PC-3 (cell line): Measurements from ENCODE around the gene ALS2CL. TPM values are rescaled to one million over a fixed set of nuclear protein-coding genes. Genes with fewer than 3 reads are reported as not detected.

Source experiments
- ATAC-seq: fragments of 200-7000 bp; cut with Tn5 transposase; 2 replicates; pipeline ENCODE4 v1.9.1; 2020; ENCODE audit warnings: mild to moderate bottlenecking, moderate library complexity
- BruUV-seq: library from RNA; stranded (reverse); fragments of 400-500 nt; replicated peaks from 2 replicates; lab custom pipeline; 2021; lab: Mats Ljungman, UMichigan
- CTCF ChIA-PET: fragments of 300-600 bp; sonication (Branson Sonifier 250); formaldehyde crosslinking; loops from one replicate; lab custom pipeline; 2022; ENCODE audit warnings: antibody characterized with exemption; lab: Charles Lee
- POLR2A ChIA-PET: fragments of 300-600 bp; sonication (Branson Sonifier 250); formaldehyde crosslinking; loops from one replicate; lab custom pipeline; 2022; ENCODE audit warnings: antibody characterized with exemption; ENCODE audit not compliant: unreplicated experiment; lab: Charles Lee
- DNase-seq: peaks from one replicate; pipeline ENCODE4 v3.0.0-alpha.2; 2015
- H2AFZ ChIP-seq: fragments of 300-600 bp; sonication (generic); 2 replicates; pipeline ENCODE4 v1.6.0; 2016; ENCODE audit warnings: antibody characterized with exemption, low read length
- H3F3A ChIP-seq: fragments of 300-600 bp; sonication (generic); one replicate; pipeline ENCODE4 v1.6.0; 2017; ENCODE audit warnings: antibody characterized with exemption, low read length, control low read depth, mild to moderate bottlenecking; ENCODE audit not compliant: unreplicated experiment
- H3K27ac ChIP-seq: fragments of 300-600 bp; sonication (generic); 2 replicates; pipeline ENCODE4 v1.5.1; 2016; ENCODE audit warnings: mild to moderate bottlenecking, low read length
- H3K27me3 ChIP-seq: fragments of 300-600 bp; sonication (generic); 2 replicates; pipeline ENCODE4 v1.6.1; 2016; ENCODE audit warnings: low read length, mixed read lengths
- H3K36me3 ChIP-seq: fragments of 300-600 bp; sonication (generic); 2 replicates; pipeline ENCODE4 v1.6.1; 2016; ENCODE audit warnings: low read depth, mixed run types, low read length, mixed read lengths
- H3K4me1 ChIP-seq: fragments of 300-600 bp; sonication (generic); 2 replicates; pipeline ENCODE4 v1.5.1; 2016; ENCODE audit warnings: low read length; ENCODE audit not compliant: insufficient read depth
- H3K4me2 ChIP-seq: fragments of 300-600 bp; sonication (generic); 2 replicates; pipeline ENCODE4 v1.6.0; 2016; ENCODE audit warnings: low read length
- H3K4me3 ChIP-seq: fragments of 300-600 bp; sonication (generic); 2 replicates; pipeline ENCODE4 v1.5.1; 2016; ENCODE audit warnings: mild to moderate bottlenecking, low read length, mixed read lengths
- H3K79me2 ChIP-seq: fragments of 300-600 bp; sonication (generic); 2 replicates; pipeline ENCODE4 v1.6.1; 2017; ENCODE audit warnings: low read length, mixed read lengths
- H3K9ac ChIP-seq: fragments of 300-600 bp; sonication (generic); 2 replicates; pipeline ENCODE4 v1.6.0; 2016; ENCODE audit warnings: mild to moderate bottlenecking, low read length
- H3K9me2 ChIP-seq: fragments of 300-600 bp; sonication (generic); replicated peaks from 2 replicates; pipeline ENCODE4 v1.6.1; 2016; ENCODE audit warnings: mixed run types, low read length, mixed read lengths
- H3K9me3 ChIP-seq: fragments of 300-600 bp; sonication (generic); 2 replicates; pipeline ENCODE4 v1.6.1; 2016; ENCODE audit warnings: low read length, mixed read lengths
- H4K20me1 ChIP-seq: fragments of 300-600 bp; sonication (generic); 2 replicates; pipeline ENCODE4 v1.6.1; 2016; ENCODE audit warnings: low read length, mixed read lengths
- EZH2 ChIP-seq: fragments of 300-600 bp; sonication (generic); IDR thresholded peaks from one replicate; pipeline ENCODE4 v1.6.1; 2017; ENCODE audit warnings: antibody characterized with exemption, mild to moderate bottlenecking, low read length; ENCODE audit not compliant: unreplicated experiment
- EZH2phosphoT487 ChIP-seq: fragments of 300-600 bp; sonication (generic); IDR thresholded peaks from 2 replicates; pipeline ENCODE4 v1.6.1; 2018; ENCODE audit warnings: mild to moderate bottlenecking, antibody characterized with exemption, low read length, borderline replicate concordance
- intact Hi-C: fragments of 100-400 bp; cut with micrococcal nuclease; formaldehyde crosslinking; loops from 2 replicates; pipeline ENCODE4 v1.9.0; 2023
- total RNA-seq: library from RNA; depleted of rRNA; stranded (reverse); fragments of >200 nt; gene quantifications from 2 replicates; pipeline ENCODE4 v1.2.3, GENCODE V29; 2014
- TF ChIP-seq, protein P1 (sequence below): fragments of 300-600 bp; sonication (generic); conservative IDR thresholded peaks from 2 replicates; pipeline ENCODE4 v1.5.1; 2017; ENCODE audit warnings: antibody characterized with exemption, low read depth, mild to moderate bottlenecking, low read length

Gene ALS2CL
- total RNA-seq, 1 experiment from 2014 or later, result 30.1 TPM

DNA sequence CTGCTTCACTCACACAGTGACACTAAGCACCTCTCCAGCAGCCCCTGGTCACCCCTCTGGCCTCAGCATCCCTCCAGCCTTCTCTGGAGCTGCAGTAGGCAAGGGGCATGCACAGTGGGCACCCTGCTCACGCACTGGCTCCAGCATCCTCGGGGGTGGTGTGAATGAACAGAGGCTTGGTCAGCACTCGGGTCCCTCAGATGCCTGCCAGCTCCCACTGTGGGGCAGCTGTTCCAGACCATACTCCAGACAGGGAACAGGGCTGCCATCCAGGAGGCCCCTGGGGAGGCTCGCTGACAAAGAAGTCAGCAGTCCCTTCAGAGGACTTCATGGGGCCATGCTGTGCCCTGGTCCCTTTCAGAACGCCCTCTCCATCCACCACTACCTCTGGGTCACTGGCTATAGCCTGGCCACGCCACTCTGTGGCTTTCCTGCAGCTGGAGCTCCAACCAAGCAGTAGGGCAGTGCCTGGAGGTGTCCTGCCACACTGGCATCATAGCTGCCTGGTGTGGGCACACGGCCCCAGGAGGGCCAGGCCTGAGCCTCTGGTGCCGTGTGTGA is 26.3 kb downstream of the ALS2CL start:
- Histone ChIP-seq H3K4me3 (no peak overlapping the region), H3K27me3 (no peaks in the 10 kb centered on the region), H3K9me2 (no peaks in the 10 kb centered on the region), H3F3A (no peaks in the 10 kb centered on the region), H3K9me3 (no peaks in the 10 kb centered on the region), H4K20me1 (no peaks in the 10 kb centered on the region), H3K4me2 (no peak overlapping the region), H3K36me3 (no peaks in the 10 kb centered on the region), H2AFZ (no peak overlapping the region), H3K79me2 (no peaks in the 10 kb centered on the region), H3K4me1 (no peaks in the 10 kb centered on the region), H3K27ac (no peak overlapping the region), H3K9ac (no peak overlapping the region)
- TF ChIP-seq EZH2, result no peak
- TF ChIP-seq EZH2phosphoT487, result no peak
- intact Hi-C loops, result no loop called here
- ChIA-PET POLR2A (no interaction called here), CTCF (no interaction called here)
- no TSS peak for BruUV-seq
- no peak; the same call in 1 of the 2 replicates for ATAC-seq
- no peak for DNase-seq

DNA sequence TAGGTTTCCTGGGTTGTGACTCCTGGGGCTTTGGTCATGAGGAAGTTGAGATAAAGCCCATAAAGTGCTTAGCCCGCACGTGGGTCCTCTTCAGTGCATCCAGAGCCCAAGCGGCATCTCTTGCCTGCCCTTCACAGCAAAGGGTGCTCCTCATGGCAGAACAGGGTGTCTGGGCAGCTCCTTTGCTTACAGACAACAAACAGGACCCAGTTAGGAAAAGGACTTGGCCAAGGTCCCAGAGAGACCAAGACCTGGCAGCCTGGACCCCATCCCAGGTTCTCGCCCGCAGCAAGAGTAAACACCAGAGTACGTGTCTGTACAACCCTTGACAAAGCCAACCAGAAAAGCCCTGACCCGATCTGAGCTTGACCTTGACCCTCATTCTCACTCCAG is 27.0 kb downstream of the ALS2CL start:
- H3K79me2 ChIP-seq, result no peaks in the 10 kb centered on the region
- no peak for ATAC-seq
- ChIA-PET POLR2A (no interaction called here), CTCF (no interaction called here)
- H2AFZ ChIP-seq, result no peak overlapping the region
- H3K4me3 ChIP-seq, result no peak overlapping the region
- H3K9me3 ChIP-seq, result no peaks in the 10 kb centered on the region
- no peak overlapping the region for H3K4me2 ChIP-seq
- no peaks in the 10 kb centered on the region for H3K36me3 ChIP-seq
- H3K4me1 ChIP-seq, result no peaks in the 10 kb centered on the region
- H3F3A ChIP-seq, result no peaks in the 10 kb centered on the region
- no peak overlapping the region for H3K27ac ChIP-seq
- no peaks in the 10 kb centered on the region for H3K27me3 ChIP-seq
- TF ChIP-seq, protein P1, sequence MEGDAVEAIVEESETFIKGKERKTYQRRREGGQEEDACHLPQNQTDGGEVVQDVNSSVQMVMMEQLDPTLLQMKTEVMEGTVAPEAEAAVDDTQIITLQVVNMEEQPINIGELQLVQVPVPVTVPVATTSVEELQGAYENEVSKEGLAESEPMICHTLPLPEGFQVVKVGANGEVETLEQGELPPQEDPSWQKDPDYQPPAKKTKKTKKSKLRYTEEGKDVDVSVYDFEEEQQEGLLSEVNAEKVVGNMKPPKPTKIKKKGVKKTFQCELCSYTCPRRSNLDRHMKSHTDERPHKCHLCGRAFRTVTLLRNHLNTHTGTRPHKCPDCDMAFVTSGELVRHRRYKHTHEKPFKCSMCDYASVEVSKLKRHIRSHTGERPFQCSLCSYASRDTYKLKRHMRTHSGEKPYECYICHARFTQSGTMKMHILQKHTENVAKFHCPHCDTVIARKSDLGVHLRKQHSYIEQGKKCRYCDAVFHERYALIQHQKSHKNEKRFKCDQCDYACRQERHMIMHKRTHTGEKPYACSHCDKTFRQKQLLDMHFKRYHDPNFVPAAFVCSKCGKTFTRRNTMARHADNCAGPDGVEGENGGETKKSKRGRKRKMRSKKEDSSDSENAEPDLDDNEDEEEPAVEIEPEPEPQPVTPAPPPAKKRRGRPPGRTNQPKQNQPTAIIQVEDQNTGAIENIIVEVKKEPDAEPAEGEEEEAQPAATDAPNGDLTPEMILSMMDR, result no peak
- TF ChIP-seq EZH2 (no peak), EZH2phosphoT487 (no peak)
- TSS peak; percentile 15 for BruUV-seq
- intact Hi-C loops, result no loop called here
- H4K20me1 ChIP-seq, result no peaks in the 10 kb centered on the region
- DNase-seq, result no peak
- no peak overlapping the region for H3K9ac ChIP-seq
- no peaks in the 10 kb centered on the region for H3K9me2 ChIP-seq

DNA sequence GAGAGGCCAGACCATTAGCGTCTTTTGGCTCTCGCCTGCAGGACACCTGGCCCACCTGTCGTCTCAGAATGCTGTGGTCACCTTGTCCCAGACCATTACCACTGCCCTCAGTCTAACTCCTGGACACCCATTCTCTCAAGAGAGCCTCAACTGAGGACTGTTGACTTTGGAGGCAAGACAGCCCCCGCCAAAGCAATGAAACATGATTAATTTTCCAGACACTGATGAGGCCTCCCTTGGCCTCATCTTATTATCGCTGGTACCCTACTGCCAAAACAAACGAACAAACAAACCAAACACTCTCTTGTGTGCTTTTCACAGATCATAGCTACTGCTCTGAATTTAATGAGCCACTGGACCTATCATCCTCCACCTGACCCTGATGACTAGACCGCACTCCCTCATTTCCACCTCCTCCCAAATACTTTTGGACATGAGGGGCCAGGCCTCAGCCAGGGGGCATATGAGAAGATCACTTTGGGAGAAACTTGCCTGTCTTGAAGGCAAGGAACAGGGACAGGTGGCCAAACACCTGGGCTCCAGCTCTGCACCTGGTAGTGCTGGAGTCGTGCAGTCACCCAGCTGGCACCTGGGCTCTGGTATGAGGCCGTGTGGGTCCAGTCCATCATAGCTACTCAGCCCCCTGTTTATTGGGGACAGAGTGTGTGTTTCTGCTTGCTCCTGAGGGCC is 27.6 kb downstream of the ALS2CL start:
- ChIA-PET POLR2A (no interaction called here), CTCF (no interaction called here)
- no peak overlapping the region for H3K4me2 ChIP-seq
- H3K9me2 ChIP-seq, result no peaks in the 10 kb centered on the region
- H3K4me1 ChIP-seq, result peaks cover 4% of the 10 kb centered on the region
- H3K27ac ChIP-seq, result no peak overlapping the region
- intact Hi-C loops, result no loop called here
- TF ChIP-seq, protein P1, result no peak
- TF ChIP-seq EZH2 (no peak), EZH2phosphoT487 (no peak)
- BruUV-seq, result no TSS peak
- no peaks in the 10 kb centered on the region for H4K20me1 ChIP-seq
- no peak for DNase-seq
- H3K27me3 ChIP-seq, result no peaks in the 10 kb centered on the region
- no peaks in the 10 kb centered on the region for H3K36me3 ChIP-seq
- no peaks in the 10 kb centered on the region for H3F3A ChIP-seq
- no peak overlapping the region for H3K9ac ChIP-seq
- no peaks in the 10 kb centered on the region for H3K9me3 ChIP-seq
- H3K79me2 ChIP-seq, result no peaks in the 10 kb centered on the region
- peak; percentile 5; the same call in 1 of the 2 replicates for ATAC-seq
- no peak overlapping the region for H2AFZ ChIP-seq
- H3K4me3 ChIP-seq, result no peak overlapping the region
